K562 (cell line): ENCODE results near the gene HERC5. TPM values are rescaled to one million over a fixed set of nuclear protein-coding genes. Genes with fewer than 3 reads are reported as not detected.

Source experiments
- CEBPZ ChIP-seq: fragments of 150-350 bp; IDR thresholded peaks from 2 replicates; pipeline ENCODE4 v1.6.1; 2014; ENCODE audit warnings: low read depth, mild to moderate bottlenecking, low read length, borderline replicate concordance
- ETV5 ChIP-seq: sonication (generic); formaldehyde crosslinking; IDR thresholded peaks from 2 replicates; pipeline ENCODE4 v1.4.0; 2020; ENCODE audit warnings: low read depth, mild to moderate bottlenecking, missing genetic modification reagents
- FOXJ3 ChIP-seq: sonication (generic); formaldehyde crosslinking; IDR thresholded peaks from 2 replicates; pipeline ENCODE4 v1.4.0; 2020; ENCODE audit warnings: mild to moderate bottlenecking, missing genetic modification reagents
- KDM2B ChIP-seq: fragments of 250-450 bp; sonication (Bioruptor Pico); IDR thresholded peaks from 2 replicates; pipeline ENCODE4 v1.8.0; 2021; ENCODE audit warnings: mild to moderate bottlenecking, moderate library complexity
- NELFE ChIP-seq: IDR thresholded peaks from 2 replicates; pipeline ENCODE4 v1.6.1; 2011; ENCODE audit warnings: mild to moderate bottlenecking; ENCODE audit not compliant: insufficient read depth, insufficient read length
- NR3C1 ChIP-seq: sonication (generic); formaldehyde crosslinking; IDR thresholded peaks from 2 replicates; pipeline ENCODE4 v1.8.1; 2022; ENCODE audit warnings: missing genetic modification reagents
- POLR3A ChIP-seq: IDR thresholded peaks from 2 replicates; pipeline ENCODE4 v1.6.1; 2011; ENCODE audit warnings: borderline replicate concordance, mild to moderate bottlenecking, moderate library complexity; ENCODE audit not compliant: insufficient read length, insufficient read depth; ENCODE audit errors: extremely low read depth
- RBM25 ChIP-seq: fragments of 200-400 bp; formaldehyde crosslinking; IDR thresholded peaks from 2 replicates; pipeline ENCODE4 v1.6.1; 2018; ENCODE audit warnings: low read length, low read depth, moderate library complexity; ENCODE audit not compliant: severe bottlenecking
- SMARCA4 ChIP-seq: fragments of 450-650 bp; IDR thresholded peaks from 2 replicates; pipeline ENCODE4 v1.6.1; 2016
- SP1 ChIP-seq: sonication (generic); formaldehyde crosslinking; IDR thresholded peaks from 2 replicates; pipeline ENCODE4 v1.8.1; 2022; ENCODE audit warnings: mild to moderate bottlenecking, missing genetic modification reagents
- SRSF7 ChIP-seq: fragments of 200-400 bp; formaldehyde crosslinking; optimal IDR thresholded peaks from 2 replicates; pipeline ENCODE3; 2017; ENCODE audit warnings: mild to moderate bottlenecking, low read depth, low read length
- U2AF2 ChIP-seq: fragments of 200-400 bp; formaldehyde crosslinking; optimal IDR thresholded peaks from 2 replicates; pipeline ENCODE3; 2017; ENCODE audit warnings: low read depth, mild to moderate bottlenecking, low read length
- ZBTB1 ChIP-seq: sonication (generic); formaldehyde crosslinking; IDR thresholded peaks from 2 replicates; pipeline ENCODE4 v1.8.1; 2023; ENCODE audit warnings: missing genetic modification reagents, low read depth, mild to moderate bottlenecking, borderline replicate concordance
- ZBTB17 ChIP-seq: fragments of 450-650 bp; formaldehyde crosslinking; IDR thresholded peaks from 2 replicates; pipeline ENCODE4 v1.4.0; 2020; ENCODE audit warnings: mild to moderate bottlenecking
- ZFP36 ChIP-seq: fragments of 150-350 bp; IDR thresholded peaks from 2 replicates; pipeline ENCODE4 v1.6.1; 2018; ENCODE audit warnings: low read length, low read depth; ENCODE audit not compliant: partially characterized antibody
- ZNF224 ChIP-seq: sonication (generic); formaldehyde crosslinking; IDR thresholded peaks from 2 replicates; pipeline ENCODE4 v1.8.0; 2022; ENCODE audit warnings: mild to moderate bottlenecking, missing genetic modification reagents
- ZNF23 ChIP-seq: fragments of 250-450 bp; sonication (Bioruptor Pico); IDR thresholded peaks from 2 replicates; pipeline ENCODE4 v1.4.0; 2020; ENCODE audit warnings: mild to moderate bottlenecking
- ZNF778 ChIP-seq: fragments of 450-650 bp; formaldehyde crosslinking; IDR thresholded peaks from 2 replicates; pipeline ENCODE4 v1.4.0; 2020; ENCODE audit warnings: mild to moderate bottlenecking, moderate library complexity
- ZNF830 ChIP-seq: fragments of 250-450 bp; sonication (Bioruptor Pico); IDR thresholded peaks from 2 replicates; pipeline ENCODE4 v1.5.0; 2021; ENCODE audit warnings: mild to moderate bottlenecking
- polyA plus RNA-seq, 8 experiments: library from polyadenylated mRNA; depleted of rRNA in 4 of 8; stranded (reverse) in 5 of 8; unstranded in 3 of 8; fragments of >200 nt; fragmentation: Nextera tagmentation in 2 of 8; fragmentation: Illumina TruSeq in 1 of 8; extraction: Ambion mirVana in 2 of 8; extraction: Trizol in 1 of 8; gene quantifications; 2 replicates each; pipeline versions ENCODE4 v1.2.1 to v1.2.3, GENCODE V29; 2011 to 2014; ENCODE audit warnings: inconsistent platforms in 1 of 8, missing spikeins in 1 of 8
- total RNA-seq, 7 experiments: library from RNA; depleted of rRNA in 6 of 7; stranded (reverse); fragments of >200 nt in 6 of 7; fragmentation: Illumina TruSeq in 2 of 7; extraction: Trizol in 2 of 7; gene quantifications; 2 replicates each; pipeline versions ENCODE4 v1.2.1 to v1.2.3, GENCODE V29; 2011 to 2021; ENCODE audit warnings: low replicate concordance in 1 of 7
- TF ChIP-seq, protein P1 (sequence below): sonication (generic); formaldehyde crosslinking; IDR thresholded peaks from 2 replicates; pipeline ENCODE4 v1.8.1; 2023; ENCODE audit warnings: mild to moderate bottlenecking, missing genetic modification reagents, moderate library complexity
- TF ChIP-seq, protein P2 (sequence below): fragments of 250-450 bp; sonication (Bioruptor Pico); IDR thresholded peaks from 2 replicates; pipeline ENCODE4 v1.4.0; 2020; ENCODE audit warnings: mild to moderate bottlenecking

HERC5 gene
- total and polyA plus RNA-seq, 9 of the 15 experiments (the other 6 are each of a cell fraction or from before 2014, with no cell fraction given) = 0.18 TPM; not detected in 8

GRCh38 chr4:88523325-88524129 lies 66.6 kb downstream of the HERC5 start, which contains the start of gene PYURF (continued):
- no peak for TF ChIP-seq RBM25
- TF ChIP-seq ZBTB1 (CRISPR knock-in tag) = peak; percentile 81; the same call in 1 of the 2 replicates
- TF ChIP-seq NELFE = no peak
- no peak for TF ChIP-seq U2AF2
- TF ChIP-seq ZNF778 (CRISPR knock-in tag) = no peak
- no peak for TF ChIP-seq SRSF7
- TF ChIP-seq ZNF23 = no peak
- peak; percentile 83 for TF ChIP-seq ETV5
- TF ChIP-seq ZNF224 (CRISPR knock-in tag) = no peak
- TF ChIP-seq ZNF830 = 0 out of 2 replicates have a peak, but pooled peaks have one; percentile 2
- TF ChIP-seq, protein P1, sequence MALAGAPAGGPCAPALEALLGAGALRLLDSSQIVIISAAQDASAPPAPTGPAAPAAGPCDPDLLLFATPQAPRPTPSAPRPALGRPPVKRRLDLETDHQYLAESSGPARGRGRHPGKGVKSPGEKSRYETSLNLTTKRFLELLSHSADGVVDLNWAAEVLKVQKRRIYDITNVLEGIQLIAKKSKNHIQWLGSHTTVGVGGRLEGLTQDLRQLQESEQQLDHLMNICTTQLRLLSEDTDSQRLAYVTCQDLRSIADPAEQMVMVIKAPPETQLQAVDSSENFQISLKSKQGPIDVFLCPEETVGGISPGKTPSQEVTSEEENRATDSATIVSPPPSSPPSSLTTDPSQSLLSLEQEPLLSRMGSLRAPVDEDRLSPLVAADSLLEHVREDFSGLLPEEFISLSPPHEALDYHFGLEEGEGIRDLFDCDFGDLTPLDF (CRISPR knock-in tag) = no peak
- TF ChIP-seq ZBTB17 = no peak
- TF ChIP-seq, protein P2, sequence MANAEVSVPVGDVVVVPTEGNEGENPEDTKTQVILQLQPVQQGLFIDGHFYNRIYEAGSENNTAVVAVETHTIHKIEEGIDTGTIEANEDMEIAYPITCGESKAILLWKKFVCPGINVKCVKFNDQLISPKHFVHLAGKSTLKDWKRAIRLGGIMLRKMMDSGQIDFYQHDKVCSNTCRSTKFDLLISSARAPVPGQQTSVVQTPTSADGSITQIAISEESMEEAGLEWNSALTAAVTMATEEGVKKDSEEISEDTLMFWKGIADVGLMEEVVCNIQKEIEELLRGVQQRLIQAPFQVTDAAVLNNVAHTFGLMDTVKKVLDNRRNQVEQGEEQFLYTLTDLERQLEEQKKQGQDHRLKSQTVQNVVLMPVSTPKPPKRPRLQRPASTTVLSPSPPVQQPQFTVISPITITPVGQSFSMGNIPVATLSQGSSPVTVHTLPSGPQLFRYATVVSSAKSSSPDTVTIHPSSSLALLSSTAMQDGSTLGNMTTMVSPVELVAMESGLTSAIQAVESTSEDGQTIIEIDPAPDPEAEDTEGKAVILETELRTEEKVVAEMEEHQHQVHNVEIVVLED = peak; percentile 35
- no peak for TF ChIP-seq POLR3A
- peak; percentile 83 for TF ChIP-seq SP1 (CRISPR knock-in tag)
- TF ChIP-seq CEBPZ = no peak
- TF ChIP-seq ZFP36 = no peak
- no peak for TF ChIP-seq KDM2B (CRISPR knock-in tag)
- TF ChIP-seq NR3C1 = no peak
- no peak for TF ChIP-seq FOXJ3 (CRISPR knock-in tag)
- TF ChIP-seq SMARCA4 = no peak
